HL-60 (cell line): ENCODE results near the gene BOLL.

Experiments used
- DNase-seq, 2 experiments: peaks; one replicate each; pipeline ENCODE4 v3.0.0-alpha.2; 2010 to 2020; ENCODE audit warnings: low read depth in 1 of 2, low spot score in 1 of 2
- H3K27ac ChIP-seq: fragments of 250-450 bp; sonication (Bioruptor Pico); replicated peaks from 2 replicates; pipeline ENCODE4 v1.5.1; 2020; ENCODE audit warnings: mild to moderate bottlenecking, moderate library complexity
- H3K27me3 ChIP-seq: fragments of 250-450 bp; sonication (Bioruptor Pico); 2 replicates; pipeline ENCODE4 v1.5.1; 2021; ENCODE audit warnings: mild to moderate bottlenecking, moderate library complexity; ENCODE audit not compliant: insufficient read depth, poor library complexity, severe bottlenecking
- H3K4me3 ChIP-seq: replicated peaks from 2 replicates; pipeline ENCODE4 v1.5.1; 2011; ENCODE audit warnings: mild to moderate bottlenecking, control low read depth, low read length; ENCODE audit not compliant: insufficient read depth
- CTCF ChIP-seq: IDR thresholded peaks from one replicate; pipeline ENCODE4 v1.5.1; 2011; ENCODE audit warnings: low read length, control low read depth, inconsistent platforms; ENCODE audit not compliant: insufficient read depth
- GABPA ChIP-seq: IDR thresholded peaks from 2 replicates; pipeline ENCODE4 v1.6.1; 2012; ENCODE audit warnings: low read depth
- POLR2AphosphoS5 ChIP-seq: IDR thresholded peaks from 2 replicates; pipeline ENCODE4 v1.6.1; 2012; ENCODE audit warnings: low read depth
- REST ChIP-seq: IDR thresholded peaks from 2 replicates; pipeline ENCODE4 v1.6.1; 2012; ENCODE audit warnings: low read depth; ENCODE audit not compliant: insufficient replicate concordance
- SPI1 ChIP-seq: IDR thresholded peaks from 2 replicates; pipeline ENCODE4 v1.6.1; 2012; ENCODE audit warnings: low read depth, mild to moderate bottlenecking, borderline replicate concordance

The BOLL gene

GRCh38 chr2:197799068-197799467, 13.9 kb upstream of the BOLL start:
- DNase-seq: no peak

GRCh38 chr2:197798187-197798586, 13.1 kb upstream of the BOLL start:
- Histone ChIP-seq H3K27ac (no peak overlapping the region), H3K4me3 (no peak overlapping the region), H3K27me3 (no peaks in the 10 kb centered on the region)
- no peak for TF ChIP-seq REST
- no peak for TF ChIP-seq SPI1
- TF ChIP-seq GABPA: no peak
- DNase-seq: no peak

More at GRCh38 chr2:197799068-197799467, 13.9 kb upstream of the BOLL start:
- Histone ChIP-seq H3K27me3 (no peaks in the 10 kb centered on the region), H3K27ac (no peak overlapping the region), H3K4me3 (no peak overlapping the region)
- TF ChIP-seq POLR2AphosphoS5 (no peak), SPI1 (no peak), CTCF (no peak), GABPA (no peak), REST (no peak)

GRCh38 chr2:197795277-197795676, 10.2 kb upstream of the BOLL start:
- no peak for TF ChIP-seq REST
- no peak for TF ChIP-seq GABPA
- no peak for TF ChIP-seq SPI1
- TF ChIP-seq POLR2AphosphoS5: no peak
- TF ChIP-seq CTCF: no peak
- Histone ChIP-seq H3K27me3 (no peaks in the 10 kb centered on the region), H3K27ac (no peak overlapping the region), H3K4me3 (no peak overlapping the region)
- no peak for DNase-seq

- Histone ChIP-seq H3K27me3 (no peaks in the 10 kb centered on the region), H3K4me3 (no peak overlapping the region), H3K27ac (no peak overlapping the region)
- no peak for TF ChIP-seq POLR2AphosphoS5
- no peak for TF ChIP-seq SPI1
- no peak for TF ChIP-seq REST
- no peak for TF ChIP-seq CTCF
- TF ChIP-seq GABPA: no peak
- no peak for DNase-seq
Measured at GRCh38 chr2:197793456-197793855, 8.3 kb upstream of the BOLL start.
